Activated T-cell treated with anti-CD3 and anti-CD28 coated beads for 4 hours (primary cell): ENCODE data around the gene SMAP1.
A peak's percentile ranks its signal among the peaks of the same experiment; 100 is the strongest.

Experiments
- DNase-seq: peaks from one replicate; pipeline ENCODE4 v3.0.0-alpha.2; 2020

SMAP1 gene

DNA sequence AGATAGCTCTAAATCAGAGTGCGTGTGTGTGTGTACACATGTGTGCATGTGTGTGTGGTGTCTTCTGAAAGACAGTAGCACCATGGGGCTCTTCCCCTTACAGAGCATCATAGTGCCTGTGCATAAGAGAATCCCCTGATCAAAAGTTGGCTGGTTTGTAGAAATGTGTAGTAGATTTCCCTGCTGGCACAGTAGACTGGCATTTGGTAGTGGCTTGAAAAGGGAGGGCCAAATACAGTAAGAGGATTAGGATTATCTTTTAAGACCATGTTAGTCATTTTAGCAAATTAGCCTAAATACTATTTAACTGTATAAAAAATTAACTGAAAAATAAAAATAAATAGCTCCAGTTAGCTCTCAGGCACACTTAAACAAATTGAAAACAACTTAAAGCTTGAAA is 176.6 kb downstream of the SMAP1 start:
- no peak for DNase-seq

DNA sequence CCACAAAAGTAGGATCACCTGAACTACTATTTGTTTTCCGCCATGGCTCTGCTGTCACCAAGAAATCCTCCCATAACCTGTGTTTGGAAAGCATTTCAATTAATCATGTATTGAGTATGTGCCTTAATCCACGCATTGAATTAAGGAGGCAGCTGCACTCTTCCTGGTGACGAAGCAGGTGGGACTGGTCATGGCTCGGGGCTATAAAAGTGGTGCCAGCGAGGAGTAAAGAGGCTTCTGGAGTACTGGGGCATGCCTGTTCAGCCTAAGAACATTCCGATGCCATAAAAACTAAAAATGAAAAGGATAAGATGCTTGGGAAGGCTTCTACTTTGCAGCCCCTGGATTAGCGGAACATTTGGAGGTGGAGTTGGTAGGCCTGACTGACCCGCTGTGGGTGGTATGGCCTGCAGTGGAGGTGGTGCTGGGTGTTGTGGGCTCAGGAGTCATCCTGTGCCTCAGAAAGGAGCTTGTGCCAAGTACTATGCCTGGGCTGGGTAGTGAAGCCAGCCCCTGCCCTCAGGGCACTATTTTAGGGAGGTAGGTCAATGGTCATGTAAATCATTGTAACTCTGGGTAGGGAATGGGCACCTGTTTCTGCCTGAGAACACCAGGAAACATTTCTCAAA is 178.6 kb downstream of the SMAP1 start:
- DNase-seq: no peak

DNA sequence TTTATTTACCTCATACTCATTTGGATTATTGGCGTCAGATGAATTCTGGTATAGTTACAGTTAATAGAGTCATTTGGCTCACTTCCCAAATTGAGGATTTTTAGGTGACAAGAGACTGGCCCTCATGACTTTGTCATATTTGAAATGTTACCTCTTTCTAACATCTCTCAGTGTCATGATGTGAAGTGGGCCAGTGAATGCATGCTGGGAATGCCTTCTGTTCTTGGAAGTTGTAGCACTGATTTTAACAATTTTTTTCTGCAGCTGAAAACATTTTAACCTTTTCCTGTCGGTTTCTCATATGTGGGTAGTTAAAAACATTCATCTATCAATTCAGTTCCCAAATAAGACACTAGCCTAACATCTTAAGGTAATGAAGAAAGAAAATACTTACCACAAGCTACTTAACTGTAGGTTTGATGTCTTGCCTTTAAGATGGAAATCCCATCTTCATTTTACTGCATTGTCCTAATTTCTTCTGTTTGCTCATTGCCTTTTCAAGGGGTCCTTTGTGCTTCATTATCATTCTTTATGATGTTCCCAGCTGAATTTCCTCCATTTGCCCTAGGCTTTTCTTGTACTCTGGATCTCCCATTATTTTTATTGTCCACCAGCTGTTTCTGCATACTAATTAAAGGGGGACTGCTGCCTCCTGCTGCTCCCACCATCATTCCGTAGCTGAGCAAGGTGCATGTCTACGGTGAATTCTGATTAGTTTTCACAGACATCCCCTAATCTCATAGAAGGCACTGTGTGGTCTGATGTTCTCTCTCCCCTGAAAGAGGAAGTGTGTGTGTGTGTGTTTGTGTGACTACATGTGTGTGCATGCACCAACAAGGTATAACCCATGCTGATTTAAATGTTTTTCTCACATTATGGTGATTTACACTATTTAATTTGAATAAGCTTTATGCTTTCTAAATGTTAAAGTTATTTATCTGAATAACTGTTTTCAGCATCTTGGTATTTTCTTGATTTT is 179.7 kb downstream of the SMAP1 start:
- no peak for DNase-seq

DNA sequence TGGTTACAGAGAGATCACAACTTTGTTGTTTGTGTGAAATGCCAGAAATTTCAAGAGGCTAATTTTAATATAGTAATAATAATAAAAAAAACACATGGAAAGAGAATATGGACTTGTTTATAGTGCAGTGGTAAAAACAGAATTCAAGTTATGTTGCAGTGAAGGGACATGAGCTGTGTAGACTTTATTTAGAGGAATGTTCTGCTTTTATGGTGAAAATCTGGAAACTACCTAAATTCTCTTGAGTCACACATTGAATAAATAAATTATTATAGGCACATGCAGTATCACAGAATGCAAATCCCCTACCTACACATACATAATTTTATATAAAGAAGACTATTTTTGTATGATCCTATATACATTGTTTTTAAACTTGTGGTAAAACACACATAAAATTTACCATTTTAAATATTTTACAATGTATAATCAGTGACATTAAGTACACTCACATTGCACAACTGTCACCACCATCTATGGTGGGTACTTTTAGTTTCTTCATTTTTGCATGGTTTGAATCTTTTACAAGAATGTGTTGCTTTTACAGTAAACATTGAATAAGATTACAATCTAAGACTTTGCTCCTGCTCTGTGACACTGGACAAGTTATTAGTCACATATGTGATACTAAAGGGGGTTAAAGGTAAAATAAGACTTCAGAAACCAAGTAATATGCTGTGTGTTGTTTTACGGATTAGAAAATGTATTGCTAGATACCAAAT is 181.8 kb downstream of the SMAP1 start:
- no peak for DNase-seq

DNA sequence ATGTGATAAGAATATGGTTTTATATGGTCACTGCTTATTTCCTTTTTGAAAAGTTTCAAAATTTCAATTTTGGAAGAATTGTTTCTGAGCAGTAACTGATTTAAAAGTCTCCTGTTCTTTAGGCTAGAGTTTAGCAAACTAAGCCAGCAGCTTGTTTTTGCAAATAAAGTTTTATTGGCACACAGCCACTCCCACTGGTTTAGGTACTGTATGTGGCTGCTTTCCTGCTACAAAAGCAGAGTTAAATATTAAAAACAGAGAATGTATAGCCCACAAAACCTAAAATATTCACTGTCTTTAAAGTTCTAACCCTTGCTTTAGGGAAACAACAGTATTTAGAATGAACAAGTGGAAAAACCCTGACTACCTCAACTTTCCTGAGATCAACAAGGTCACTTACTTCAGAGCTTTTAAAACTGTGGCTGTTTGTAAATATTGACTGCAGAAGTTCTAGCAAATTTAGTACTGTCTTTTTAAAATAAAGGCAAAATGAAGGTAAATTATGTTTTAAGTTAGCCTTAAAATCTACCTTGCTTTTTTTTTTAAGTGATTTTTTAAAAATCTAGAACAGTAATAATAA is 185.1 kb downstream of the SMAP1 start:
- DNase-seq: no peak

DNA sequence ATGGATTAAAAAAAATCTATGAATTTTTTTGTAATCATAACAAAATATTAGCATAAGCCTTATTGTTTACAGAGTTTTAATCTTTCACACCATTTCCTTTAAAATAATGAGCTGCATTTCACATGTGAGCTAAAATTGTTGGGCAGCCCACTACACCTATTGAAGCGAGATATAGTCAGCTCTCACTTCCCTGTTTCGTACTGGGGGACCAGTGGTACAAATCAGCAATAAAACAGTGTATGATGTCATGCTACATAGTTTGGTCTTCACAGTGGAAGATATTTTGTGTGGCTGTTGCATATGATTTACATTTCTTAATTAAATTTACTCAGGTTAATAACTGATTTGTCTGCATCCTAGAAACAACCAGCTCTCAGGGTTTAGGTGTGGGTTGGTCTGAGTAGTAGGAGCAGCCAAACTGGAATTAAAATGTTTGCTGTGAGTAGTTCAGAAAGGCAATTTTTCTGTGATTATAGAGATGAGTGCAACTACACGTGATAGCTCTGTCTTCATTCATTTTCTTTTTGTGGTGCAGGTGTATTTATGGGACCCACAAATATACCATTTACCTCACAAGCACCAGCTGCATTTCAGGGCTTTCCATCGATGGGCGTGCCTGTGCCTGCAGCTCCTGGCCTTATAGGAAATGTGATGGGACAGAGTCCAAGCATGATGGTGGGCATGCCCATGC is 189.8 kb downstream of the SMAP1 start:
- no peak for DNase-seq

DNA sequence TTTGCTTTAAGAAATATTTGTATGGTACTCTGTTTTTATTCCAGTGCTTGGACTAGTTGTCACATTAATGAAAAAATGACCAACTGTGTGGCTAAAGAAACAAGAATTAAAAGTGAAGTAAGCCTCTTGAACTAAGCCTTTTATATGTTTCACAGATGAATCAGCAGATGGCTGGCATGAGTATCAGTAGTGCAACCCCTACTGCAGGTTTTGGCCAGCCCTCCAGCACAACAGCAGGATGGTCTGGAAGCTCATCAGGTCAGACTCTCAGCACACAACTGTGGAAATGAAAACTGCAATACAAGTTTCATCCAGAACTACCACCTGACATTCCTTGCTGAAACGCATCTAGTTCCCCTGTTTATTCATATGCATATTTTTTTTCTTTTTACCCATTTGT is 192.4 kb downstream of the SMAP1 start:
- no peak for DNase-seq

DNA sequence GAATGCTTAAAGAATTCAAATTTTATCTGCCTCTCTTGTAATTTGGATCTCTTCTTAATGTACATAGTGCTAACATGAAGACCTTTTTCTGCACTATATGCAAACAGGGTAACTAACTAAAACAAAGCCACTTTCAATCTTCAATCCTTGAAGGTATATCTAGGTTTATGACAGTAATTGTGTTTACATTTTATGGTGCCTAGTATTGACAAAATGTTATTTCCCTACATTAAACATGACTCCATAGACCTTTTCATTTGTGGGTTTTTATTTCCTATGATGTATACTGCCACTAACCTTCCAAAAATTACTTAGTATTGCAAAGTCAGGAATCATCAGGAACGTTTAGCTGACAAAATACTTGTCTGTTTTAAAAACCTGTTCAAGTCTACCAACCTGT is 193.2 kb downstream of the SMAP1 start:
- no peak for DNase-seq

DNA sequence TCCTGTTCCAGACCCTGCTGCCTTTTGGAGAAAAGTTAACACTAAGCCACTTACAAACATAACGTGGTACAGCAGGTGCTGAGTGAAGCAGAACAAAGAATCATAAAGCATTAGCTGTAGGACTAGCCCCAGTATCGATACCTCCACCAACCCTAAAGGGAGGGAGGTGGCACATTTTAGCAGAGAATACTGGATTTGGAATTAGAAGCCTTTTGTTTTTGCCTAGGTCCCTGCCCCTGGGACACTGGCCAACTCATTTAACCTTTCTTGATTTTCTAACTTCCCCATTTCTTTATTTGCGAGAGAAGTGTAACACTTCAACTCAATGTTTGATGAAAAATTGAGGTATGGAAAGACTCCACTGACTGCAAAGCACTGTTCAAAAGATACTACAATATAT is 195.7 kb downstream of the SMAP1 start:
- no peak for DNase-seq

DNA sequence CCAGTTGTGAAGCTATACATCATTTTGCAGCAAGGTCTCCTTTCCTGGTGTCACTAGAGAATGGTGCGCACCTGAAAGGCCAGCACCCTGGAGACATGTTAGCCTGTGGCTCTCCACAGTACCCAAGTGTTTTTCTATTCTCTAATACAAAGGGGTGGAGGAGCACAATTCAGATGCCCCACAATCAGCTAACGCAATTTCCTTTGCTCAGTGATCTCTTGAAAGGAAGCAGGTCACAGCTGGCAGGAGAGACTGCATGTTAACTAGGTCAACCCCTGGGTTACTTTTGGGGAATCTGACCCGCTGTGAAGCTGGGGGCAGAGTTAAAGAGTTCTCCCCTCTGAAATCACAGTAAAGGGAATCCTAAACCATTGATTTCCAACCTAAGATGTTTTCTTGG is 196.7 kb downstream of the SMAP1 start:
- no peak for DNase-seq

DNA sequence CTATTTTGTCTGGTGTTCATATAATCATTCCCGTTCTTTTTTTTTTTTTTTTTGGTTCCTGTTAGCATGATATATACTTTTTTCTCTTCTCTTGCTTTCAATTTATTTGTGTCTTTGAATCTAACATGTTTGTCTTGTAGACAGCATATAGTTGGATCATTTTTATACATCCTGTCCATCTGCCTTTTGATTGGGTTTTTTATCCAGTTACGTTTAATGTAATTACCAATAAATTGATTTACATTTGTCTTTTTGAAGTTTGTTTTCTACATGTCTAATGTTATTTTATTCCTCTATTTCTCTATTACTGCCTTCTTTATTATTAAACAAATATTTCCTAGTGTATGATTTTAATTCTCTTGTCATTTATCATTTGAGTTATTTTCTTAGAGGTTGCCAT is 204.8 kb downstream of the SMAP1 start:
- DNase-seq: no peak

DNA sequence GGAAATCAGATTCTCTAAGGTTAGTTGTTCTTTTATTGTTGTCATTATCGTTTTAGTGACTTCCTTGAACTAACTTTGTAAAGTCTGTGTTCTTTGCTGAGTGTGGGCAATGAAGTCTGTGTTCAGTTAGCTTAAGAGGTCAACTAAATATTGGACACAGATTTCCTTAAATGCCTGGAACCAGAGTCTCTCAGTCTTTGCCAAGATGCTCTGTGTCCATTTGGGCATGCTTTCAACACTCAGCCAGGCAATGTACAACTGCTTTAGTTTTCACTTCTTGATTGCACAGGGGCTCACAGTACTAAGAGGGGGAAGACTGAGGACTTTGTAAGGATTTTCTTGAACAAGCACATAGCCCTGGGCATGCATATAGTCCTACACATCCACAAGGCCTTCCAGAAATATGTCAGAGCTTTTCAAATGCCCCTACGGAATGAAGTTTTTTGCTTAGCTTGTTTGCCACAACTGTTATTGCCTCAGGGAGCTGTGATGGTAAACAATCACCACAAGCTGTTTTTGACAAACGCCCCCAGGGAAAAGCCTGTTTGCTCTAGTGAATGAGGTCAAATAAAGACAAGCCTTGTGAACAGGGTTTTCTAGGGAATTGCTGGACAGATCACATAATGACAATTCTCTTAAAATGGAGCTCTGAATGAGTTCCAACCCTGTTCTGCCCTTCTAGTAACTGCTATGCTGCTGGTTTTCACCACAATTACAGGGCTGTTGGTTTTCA is 206.7 kb downstream of the SMAP1 start:
- DNase-seq: no peak

DNA sequence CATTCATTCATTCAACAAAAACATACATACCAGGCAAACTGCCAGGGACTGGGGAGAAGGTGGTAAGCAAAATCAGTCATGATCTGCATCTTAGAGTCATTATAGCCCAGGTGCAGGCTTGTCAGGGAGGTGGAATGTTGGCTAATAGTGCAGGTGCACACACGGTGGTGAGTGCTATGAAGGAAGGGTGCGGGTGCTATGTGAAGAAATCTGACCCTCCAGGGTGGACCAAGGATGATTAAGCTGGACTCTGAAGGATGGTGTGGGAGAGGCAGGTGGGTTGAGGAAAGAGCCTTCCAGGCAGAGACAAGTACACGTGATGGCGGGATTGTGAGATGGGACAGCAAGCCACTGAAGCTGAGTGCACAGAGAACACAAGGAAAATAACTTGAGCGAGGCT is 211.8 kb downstream of the SMAP1 start:
- DNase-seq: no peak

DNA sequence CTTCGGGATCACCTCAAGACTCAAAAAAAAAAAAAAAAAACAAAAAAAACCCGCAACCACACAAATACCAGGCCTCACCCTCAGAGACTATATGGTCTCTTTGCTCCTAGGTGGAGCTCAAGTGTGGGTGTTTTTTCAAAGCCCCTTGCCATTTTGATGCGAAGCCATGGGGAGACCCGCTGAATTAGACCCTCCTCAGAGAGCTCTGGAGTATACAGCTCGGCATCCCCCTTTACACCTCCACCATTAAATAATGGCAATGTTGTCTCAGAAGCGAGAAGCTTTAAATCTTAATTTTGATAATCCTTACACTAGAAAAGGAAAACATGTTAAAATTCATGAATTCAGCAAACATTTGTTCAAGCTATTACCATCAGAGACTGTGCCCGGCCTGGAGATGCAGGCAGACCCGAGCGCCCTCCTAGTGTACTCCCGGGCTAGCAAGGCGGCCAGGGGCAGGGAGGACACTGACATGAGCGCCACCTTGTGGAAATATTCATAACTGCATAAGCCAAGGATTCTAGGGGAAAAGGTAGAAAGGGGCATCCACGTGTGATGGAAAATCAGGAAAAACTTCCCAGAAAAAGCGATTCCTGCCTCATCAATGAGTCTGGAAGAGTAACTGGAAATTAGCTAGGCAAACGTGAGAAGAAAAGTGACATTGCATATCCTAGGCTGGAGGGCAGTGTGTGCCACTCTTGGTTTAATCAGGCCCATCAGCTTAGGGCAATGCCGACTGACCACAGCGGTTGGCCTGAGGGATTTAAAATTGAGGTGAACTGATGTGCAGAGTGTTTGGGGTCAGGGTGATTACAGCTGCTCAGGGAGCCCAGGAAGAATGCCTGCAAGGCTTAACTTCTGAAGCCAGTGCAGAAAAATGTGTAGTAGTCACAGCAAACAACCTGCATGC is 216.6 kb downstream of the SMAP1 start:
- peak; percentile 40 for DNase-seq

DNA sequence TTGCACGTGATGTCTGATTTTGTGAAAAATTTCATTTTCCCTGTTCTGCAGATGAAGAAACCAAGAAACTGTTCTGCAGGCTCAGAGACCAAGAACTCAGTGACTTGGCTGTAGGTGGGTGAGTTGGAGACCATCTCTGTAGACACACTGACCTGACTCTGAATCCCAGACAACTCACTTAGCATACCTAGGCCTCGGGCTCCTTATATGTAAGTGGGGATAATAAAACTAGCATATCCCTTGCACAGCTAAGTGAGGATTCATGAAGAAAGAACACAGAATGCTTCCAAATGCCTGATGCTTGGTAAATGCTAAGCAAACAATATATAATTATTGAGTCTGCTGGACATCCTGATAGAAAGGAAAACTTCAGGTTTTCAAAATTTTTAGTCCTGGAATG is 218.4 kb downstream of the SMAP1 start:
- DNase-seq: no peak

DNA sequence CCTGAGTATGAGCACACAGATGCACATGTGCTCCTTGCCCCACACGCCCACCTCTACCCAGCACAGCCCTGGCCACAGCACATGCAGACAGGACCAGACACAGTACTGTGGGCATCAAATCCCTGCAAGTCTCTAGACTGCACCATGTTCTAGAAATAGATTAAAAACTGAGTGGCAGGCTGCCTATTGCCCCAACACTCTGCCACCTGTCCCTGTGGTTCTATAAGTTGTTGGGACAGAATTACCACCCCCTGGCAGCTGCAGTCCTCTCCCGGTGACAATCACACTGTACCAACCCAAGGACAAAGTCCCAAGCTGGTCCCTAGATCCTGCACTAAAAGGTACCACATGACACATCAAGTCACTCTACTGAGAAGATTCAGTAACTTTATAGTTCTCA is 219.0 kb downstream of the SMAP1 start:
- no peak for DNase-seq

DNA sequence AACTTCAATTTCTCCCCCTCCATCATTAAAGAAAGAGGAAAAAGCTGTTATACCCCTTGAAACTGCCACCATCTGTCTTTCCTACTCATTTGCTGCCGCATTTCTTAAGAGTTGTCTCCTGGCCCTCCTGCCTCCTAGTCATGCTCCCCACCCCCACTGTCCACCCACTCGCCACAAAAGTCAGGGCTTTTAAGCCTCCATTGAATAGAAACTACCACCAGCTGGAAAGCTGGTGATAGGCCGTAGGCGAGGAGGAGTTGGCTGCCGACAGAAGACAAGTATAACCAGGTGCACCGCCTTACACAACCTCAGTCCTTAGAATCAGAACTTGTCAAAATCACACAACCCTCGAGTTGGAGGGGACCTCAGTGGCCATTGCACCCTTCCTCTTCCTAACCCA is 221.6 kb downstream of the SMAP1 start:
- no peak for DNase-seq

DNA sequence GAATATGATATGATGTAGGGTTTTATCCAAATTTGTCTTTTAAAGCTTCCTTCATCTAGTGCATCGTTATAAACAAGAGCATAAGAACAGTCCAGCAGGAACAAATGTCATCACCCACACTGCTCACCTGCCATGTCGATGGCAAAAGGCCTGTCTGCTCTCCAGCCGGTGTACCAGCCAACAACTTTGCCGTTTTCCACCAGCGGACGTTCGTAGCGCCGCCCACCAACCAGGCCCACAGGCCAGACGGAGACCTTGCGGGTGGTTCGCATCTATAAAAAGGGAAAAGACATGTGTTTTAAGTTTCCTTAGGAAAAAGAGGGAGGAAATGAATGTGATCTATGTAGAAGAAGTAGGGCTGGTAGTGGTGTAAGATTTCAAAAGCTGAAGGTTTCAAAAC is 226.3 kb downstream of the SMAP1 start:
- no peak for DNase-seq

DNA sequence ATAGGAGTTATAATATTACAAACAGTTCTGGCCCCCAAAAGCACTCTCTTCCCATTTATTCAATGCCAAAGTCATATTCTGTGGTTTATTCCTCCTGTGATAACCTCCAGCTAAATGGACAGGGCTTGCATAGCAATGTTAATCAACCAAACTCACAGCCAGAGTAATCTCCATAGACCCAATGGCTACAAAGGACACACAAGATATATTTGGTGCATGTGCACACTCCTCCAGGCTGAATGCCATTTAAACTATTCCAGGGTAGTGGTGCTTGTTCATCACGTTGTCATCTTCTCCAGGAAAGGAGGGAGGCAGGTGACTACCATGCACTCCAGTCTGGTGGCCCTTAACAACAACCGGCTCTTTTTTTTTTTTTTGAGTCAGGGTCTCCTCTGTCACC is 232.4 kb downstream of the SMAP1 start:
- DNase-seq: no peak

DNA sequence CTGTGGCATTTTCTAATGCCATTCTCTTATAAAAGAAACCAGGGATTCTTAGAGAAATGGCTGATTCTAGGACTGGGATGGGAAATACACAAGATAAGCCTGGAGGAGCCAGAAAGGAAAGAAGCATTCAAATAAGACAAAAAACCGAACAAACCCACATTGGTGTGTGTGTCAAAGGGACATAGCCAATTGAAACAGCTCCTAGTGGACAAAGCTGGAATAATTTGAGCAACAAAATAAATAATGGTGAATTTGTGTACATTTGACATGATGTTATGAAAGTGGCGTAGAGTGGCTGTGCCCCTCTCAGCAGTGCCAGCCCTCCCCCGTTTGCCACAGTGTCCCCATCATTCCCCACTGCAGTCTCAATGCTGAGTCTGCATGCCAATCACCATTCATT is 233.6 kb downstream of the SMAP1 start:
- no peak for DNase-seq
